Measurements from ENCODE around the gene ITPR2. TPM values are rescaled to one million over a fixed set of nuclear protein-coding genes. Genes with fewer than 3 reads are reported as not detected.

The ITPR2 gene
- total and polyA plus RNA-seq, 2 of the 13 experiments (the other 11 are each of a cell fraction or from before 2014, with no cell fraction given): 31.9 to 81.9 TPM

DNA sequence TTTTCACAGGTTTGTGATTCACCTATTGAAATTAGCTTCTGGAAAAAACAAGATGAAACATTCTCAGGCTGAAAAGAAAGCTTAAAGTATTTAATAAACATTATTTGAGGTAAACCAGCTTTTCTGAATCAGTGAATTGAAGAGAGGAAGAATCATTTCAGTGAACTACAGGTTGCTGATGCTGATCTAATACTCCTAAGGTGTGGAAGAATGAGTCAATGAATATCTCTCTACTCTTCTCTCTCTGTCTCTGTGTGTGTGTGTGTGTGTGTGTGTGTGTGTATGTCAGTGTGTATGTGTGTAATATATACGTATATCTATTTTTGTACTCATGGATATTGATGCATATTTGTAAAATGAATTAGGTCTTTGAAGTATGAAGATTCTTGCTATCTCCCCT lies 325.4 kb downstream of the ITPR2 start:
- ATAC-seq (no peak), DNase-seq (ENCODE audit: low spot score) (no peak), FAIRE-seq (no peak)
- WGBS (ENCODE audit: low lambda C conversion rate): 93% methylated on average over 1 of the region's 1 CpG
- Histone ChIP-seq H3K4me3 (replicated peaks in 1 of 3; ENCODE audit: insufficient read depth in 1 of 3, low read depth in 2 of 3, low read length in 3 of 3) (no peak overlapping the region), H3K27me3 (ENCODE audit: control insufficient read depth in 1 of 2, insufficient read depth in 2 of 2, low read length in 2 of 2) (no peaks in the 10 kb centered on the region), H3K9ac (ENCODE audit: insufficient read depth, low read depth, low read length) (no peak overlapping the region), H3K79me2 (ENCODE audit: insufficient read depth, low read length) (no peaks in the 10 kb centered on the region), H3K36me3 (replicated peaks in 1 of 2; ENCODE audit: control insufficient read depth in 1 of 2, insufficient read depth in 2 of 2, low read length in 2 of 2) (peaks cover 5 to 44% of the 10 kb centered on the region in 2 experiments), H3K27ac (ENCODE audit: extremely low read length, insufficient read depth, low read length) (no peak overlapping the region), H3K4me1 (ENCODE audit: insufficient read depth, low read length) (peaks cover 2% of the 10 kb centered on the region; the same call in 1 of the 2 replicates), H3K4me2 (ENCODE audit: low read depth, low read length) (no peak overlapping the region), H4K20me1 (ENCODE audit: insufficient read depth, low read length) (no peaks in the 10 kb centered on the region; the same call in 1 of the 2 replicates), H2AFZ (ENCODE audit: low read length) (no peak overlapping the region), H3K9me3 (ENCODE audit: low read length) (no peaks in the 10 kb centered on the region)
- CTCF ChIA-PET (ENCODE audit: low intra/inter-chr PET ratio, low total read pairs): no interaction called here
- no TSS peak for BruUV-seq (replicated peaks)
- POLR2A ChIA-PET: no interaction called here
- in situ Hi-C loops (cut with HindIII; ENCODE audit: extremely low pct_ligation_motif_present, low pct_unique_long_range_greater_than_20kb) (no loop called here), intact Hi-C loops (cut with micrococcal nuclease; ENCODE audit: unreplicated experiment) (no loop called here)
- TF ChIP-seq IRX3 (CRISPR knock-in tag; IDR thresholded peaks at IDR 0.05; ENCODE audit: borderline replicate concordance, low read depth): no peak
- TF ChIP-seq SMARCC2 (IDR thresholded peaks at IDR 0.05): no peak

DNA sequence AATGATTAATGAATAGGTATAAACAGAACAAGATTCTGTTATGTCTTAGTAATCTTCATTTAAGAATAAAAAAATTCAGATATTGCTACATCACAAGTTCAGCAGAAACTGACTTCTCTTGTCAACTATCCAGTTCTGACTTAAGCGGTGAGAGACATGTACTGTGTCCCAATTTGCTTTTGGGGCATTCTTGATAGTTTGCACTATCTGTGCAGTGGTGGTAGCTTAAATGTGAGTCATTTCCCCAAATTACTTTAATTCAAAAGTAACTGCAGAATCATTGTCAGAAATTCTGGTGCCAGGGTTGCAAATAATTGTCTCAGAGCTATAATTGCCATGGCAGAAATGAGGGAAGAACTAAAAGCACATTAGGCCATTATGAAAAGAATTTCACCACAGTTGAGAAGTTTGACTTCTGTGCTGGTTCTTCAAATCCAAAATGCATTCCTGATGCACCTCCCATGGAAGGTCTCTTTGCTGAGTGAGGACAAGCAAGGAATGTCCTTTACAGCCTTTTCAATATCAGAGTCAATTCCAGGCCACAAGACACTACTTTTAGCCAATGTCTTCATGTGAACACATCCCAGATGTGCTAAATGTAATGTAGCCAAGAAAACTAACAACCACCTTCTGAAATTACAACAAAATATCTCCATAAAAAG lies 332.9 kb downstream of the ITPR2 start:
- Histone ChIP-seq H3K9me3 (ENCODE audit: low read length) (no peaks in the 10 kb centered on the region), H3K4me3 (replicated peaks in 1 of 3; ENCODE audit: insufficient read depth in 1 of 3, low read depth in 2 of 3, low read length in 3 of 3) (no peak overlapping the region), H3K4me1 (ENCODE audit: insufficient read depth, low read length) (no peaks in the 10 kb centered on the region), H3K4me2 (ENCODE audit: low read depth, low read length) (no peak overlapping the region), H2AFZ (ENCODE audit: low read length) (no peak overlapping the region), H3K36me3 (replicated peaks in 1 of 2; ENCODE audit: control insufficient read depth in 1 of 2, insufficient read depth in 2 of 2, low read length in 2 of 2) (peaks cover 7 to 28% of the 10 kb centered on the region in 2 experiments), H3K9ac (ENCODE audit: insufficient read depth, low read depth, low read length) (no peak overlapping the region), H3K27me3 (ENCODE audit: control insufficient read depth in 1 of 2, insufficient read depth in 2 of 2, low read length in 2 of 2) (no peaks in the 10 kb centered on the region), H4K20me1 (ENCODE audit: insufficient read depth, low read length) (peaks cover 4% of the 10 kb centered on the region; the same call in 1 of the 2 replicates), H3K79me2 (ENCODE audit: insufficient read depth, low read length) (no peaks in the 10 kb centered on the region), H3K27ac (ENCODE audit: extremely low read length, insufficient read depth, low read length) (no peak overlapping the region)
- TF ChIP-seq ZNF772 (CRISPR knock-in tag; IDR thresholded peaks at IDR 0.05) (no peak), ZZZ3 (CRISPR knock-in tag; IDR thresholded peaks at IDR 0.05; ENCODE audit: borderline replicate concordance) (no peak)
- POLR2A ChIA-PET: no interaction called here
- 100% methylated on average over 1 of the region's 1 CpG for WGBS (ENCODE audit: low lambda C conversion rate)
- BruUV-seq (replicated peaks): no TSS peak
- CTCF ChIA-PET (ENCODE audit: low intra/inter-chr PET ratio, low total read pairs): no interaction called here
- intact Hi-C loops (cut with micrococcal nuclease; ENCODE audit: unreplicated experiment) (no loop called here), in situ Hi-C loops (cut with HindIII; ENCODE audit: extremely low pct_ligation_motif_present, low pct_unique_long_range_greater_than_20kb) (no loop called here)
- FAIRE-seq (no peak), DNase-seq (ENCODE audit: low spot score) (no peak), ATAC-seq (no peak)
